HEK293 (cell line): Measurements from ENCODE around the gene NSUN6.

Experiments
- CTCF ChIP-seq: fragments of 450-650 bp; formaldehyde crosslinking; IDR thresholded peaks from 2 replicates; pipeline ENCODE4 v1.5.1; 2016; ENCODE audit warnings: missing biosample characterization, missing genetic modification characterization
- INSM2 ChIP-seq: fragments of 450-650 bp; formaldehyde crosslinking; IDR thresholded peaks from 2 replicates; pipeline ENCODE4 v1.5.1; 2016; ENCODE audit warnings: missing biosample characterization, missing genetic modification characterization
- MEIS1 ChIP-seq: sonication (generic); formaldehyde crosslinking; IDR thresholded peaks from 2 replicates; pipeline ENCODE4 v1.8.1; 2022; ENCODE audit warnings: missing genetic modification reagents, mild to moderate bottlenecking, borderline replicate concordance
- OSR2 ChIP-seq: fragments of 450-650 bp; formaldehyde crosslinking; IDR thresholded peaks from 2 replicates; pipeline ENCODE4 v1.5.1; 2016; ENCODE audit warnings: missing biosample characterization, missing genetic modification characterization
- RBAK ChIP-seq: fragments of 450-650 bp; formaldehyde crosslinking; IDR thresholded peaks from 2 replicates; pipeline ENCODE4 v1.5.1; 2016; ENCODE audit warnings: missing biosample characterization, missing genetic modification characterization
- SETDB1 ChIP-seq: IDR thresholded peaks from one replicate; pipeline ENCODE4 v1.6.1; 2017; ENCODE audit warnings: mild to moderate bottlenecking, low read length, moderate library complexity, mixed read lengths; ENCODE audit not compliant: insufficient read length
- ZFP37 ChIP-seq: fragments of 450-650 bp; formaldehyde crosslinking; IDR thresholded peaks from 2 replicates; pipeline ENCODE4 v1.5.1; 2016; ENCODE audit warnings: missing biosample characterization, missing genetic modification characterization
- ZFP41 ChIP-seq: fragments of 450-650 bp; formaldehyde crosslinking; IDR thresholded peaks from 2 replicates; pipeline ENCODE4 v1.5.1; 2016; ENCODE audit warnings: missing biosample characterization, missing genetic modification characterization, borderline replicate concordance
- ZNF133 ChIP-seq: fragments of 450-650 bp; formaldehyde crosslinking; IDR thresholded peaks from 2 replicates; pipeline ENCODE4 v1.5.1; 2016; ENCODE audit warnings: missing biosample characterization, missing genetic modification characterization
- ZNF18 ChIP-seq: fragments of 450-650 bp; formaldehyde crosslinking; IDR thresholded peaks from 2 replicates; pipeline ENCODE4 v1.5.1; 2016; ENCODE audit warnings: missing biosample characterization, missing genetic modification characterization
- ZNF211 ChIP-seq: fragments of 450-650 bp; formaldehyde crosslinking; IDR thresholded peaks from 2 replicates; pipeline ENCODE4 v1.5.1; 2016; ENCODE audit warnings: low read depth, missing biosample characterization, missing genetic modification characterization
- ZNF292 ChIP-seq: fragments of 450-650 bp; formaldehyde crosslinking; IDR thresholded peaks from 2 replicates; pipeline ENCODE4 v1.5.1; 2016; ENCODE audit warnings: low read depth, missing biosample characterization, missing genetic modification characterization, borderline replicate concordance
- ZNF324 ChIP-seq: fragments of 450-650 bp; formaldehyde crosslinking; IDR thresholded peaks from 2 replicates; pipeline ENCODE4 v1.5.1; 2016; ENCODE audit warnings: missing biosample characterization, missing genetic modification characterization
- ZNF341 ChIP-seq: fragments of 450-650 bp; formaldehyde crosslinking; IDR thresholded peaks from 2 replicates; pipeline ENCODE4; 2016; ENCODE audit warnings: low read depth, missing biosample characterization, missing genetic modification characterization
- ZNF354C ChIP-seq: fragments of 450-650 bp; formaldehyde crosslinking; IDR thresholded peaks from 2 replicates; pipeline ENCODE4 v1.5.1; 2016; ENCODE audit warnings: missing biosample characterization, missing genetic modification characterization, low read depth, borderline replicate concordance
- ZNF391 ChIP-seq: fragments of 450-650 bp; formaldehyde crosslinking; IDR thresholded peaks from 2 replicates; pipeline ENCODE4 v1.5.1; 2016; ENCODE audit warnings: low read depth, missing biosample characterization, missing genetic modification characterization, borderline replicate concordance
- ZNF404 ChIP-seq: fragments of 450-650 bp; formaldehyde crosslinking; IDR thresholded peaks from 2 replicates; pipeline ENCODE4 v1.5.1; 2017; ENCODE audit warnings: missing biosample characterization, missing genetic modification characterization
- ZNF423 ChIP-seq: fragments of 450-650 bp; formaldehyde crosslinking; IDR thresholded peaks from 2 replicates; pipeline ENCODE4 v1.5.1; 2016; ENCODE audit warnings: missing biosample characterization, missing genetic modification characterization
- ZNF473 ChIP-seq: fragments of 450-650 bp; formaldehyde crosslinking; IDR thresholded peaks from 2 replicates; pipeline ENCODE4 v1.5.1; 2017; ENCODE audit warnings: missing biosample characterization, missing genetic modification characterization
- ZNF518A ChIP-seq: fragments of 450-650 bp; formaldehyde crosslinking; conservative IDR thresholded peaks from 2 replicates; pipeline ENCODE4 v1.5.1; 2016; ENCODE audit warnings: low read depth, missing biosample characterization, missing genetic modification characterization
- ZNF768 ChIP-seq: fragments of 450-650 bp; formaldehyde crosslinking; IDR thresholded peaks from 2 replicates; pipeline ENCODE4 v1.5.1; 2018; ENCODE audit warnings: missing biosample characterization, mild to moderate bottlenecking, missing genetic modification characterization
- ZSCAN18 ChIP-seq: fragments of 450-650 bp; formaldehyde crosslinking; IDR thresholded peaks from 2 replicates; pipeline ENCODE4 v1.5.1; 2016; ENCODE audit warnings: missing biosample characterization, missing genetic modification characterization
- TF ChIP-seq, protein P1 (sequence below): fragments of 450-650 bp; formaldehyde crosslinking; IDR thresholded peaks from 2 replicates; pipeline ENCODE4 v1.5.1; 2017; ENCODE audit warnings: missing biosample characterization, missing genetic modification characterization
- TF ChIP-seq, protein P2 (sequence below): fragments of 450-650 bp; formaldehyde crosslinking; IDR thresholded peaks from 2 replicates; pipeline ENCODE4 v1.5.1; 2017; ENCODE audit warnings: missing biosample characterization, missing genetic modification characterization

Gene NSUN6

DNA sequence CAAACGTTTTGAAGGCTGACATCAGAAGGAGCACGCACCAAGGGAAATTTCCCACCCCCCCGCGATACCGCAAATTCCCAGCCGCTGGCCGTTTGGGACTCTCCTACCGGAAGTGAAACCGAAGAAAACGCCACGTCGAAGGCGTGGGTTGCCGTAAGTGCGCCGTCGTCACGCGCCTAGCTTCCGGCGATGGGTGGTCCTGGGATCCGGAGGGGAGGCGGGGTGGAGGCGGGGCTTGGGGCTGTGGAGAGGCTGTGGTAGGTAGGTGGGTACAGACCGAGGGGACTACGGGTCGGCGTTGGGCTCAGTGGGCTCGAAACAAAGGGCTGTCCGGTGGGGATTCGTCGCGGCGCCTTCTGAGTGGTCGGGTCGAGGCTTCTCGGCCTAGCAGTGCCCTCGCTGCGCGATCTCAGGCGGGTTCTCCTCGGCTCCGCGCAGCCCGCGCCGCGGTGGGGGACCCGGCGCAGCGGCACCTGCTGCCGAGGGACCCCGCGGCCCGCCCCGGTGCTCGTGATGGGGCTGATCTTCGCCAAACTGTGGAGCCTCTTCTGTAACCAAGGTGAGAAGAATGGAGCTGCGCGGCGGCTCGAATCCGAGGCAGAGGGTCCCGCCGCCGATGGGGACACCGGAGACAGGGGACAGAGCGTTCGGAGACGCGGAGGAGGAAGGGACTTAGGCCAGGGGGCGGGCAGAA, 7.9 kb upstream of the NSUN6 start, which contains the start of gene ARL5B (continued):
- no peak for TF ChIP-seq ZNF18 (tag by site-specific recombination)
- TF ChIP-seq, protein P1, sequence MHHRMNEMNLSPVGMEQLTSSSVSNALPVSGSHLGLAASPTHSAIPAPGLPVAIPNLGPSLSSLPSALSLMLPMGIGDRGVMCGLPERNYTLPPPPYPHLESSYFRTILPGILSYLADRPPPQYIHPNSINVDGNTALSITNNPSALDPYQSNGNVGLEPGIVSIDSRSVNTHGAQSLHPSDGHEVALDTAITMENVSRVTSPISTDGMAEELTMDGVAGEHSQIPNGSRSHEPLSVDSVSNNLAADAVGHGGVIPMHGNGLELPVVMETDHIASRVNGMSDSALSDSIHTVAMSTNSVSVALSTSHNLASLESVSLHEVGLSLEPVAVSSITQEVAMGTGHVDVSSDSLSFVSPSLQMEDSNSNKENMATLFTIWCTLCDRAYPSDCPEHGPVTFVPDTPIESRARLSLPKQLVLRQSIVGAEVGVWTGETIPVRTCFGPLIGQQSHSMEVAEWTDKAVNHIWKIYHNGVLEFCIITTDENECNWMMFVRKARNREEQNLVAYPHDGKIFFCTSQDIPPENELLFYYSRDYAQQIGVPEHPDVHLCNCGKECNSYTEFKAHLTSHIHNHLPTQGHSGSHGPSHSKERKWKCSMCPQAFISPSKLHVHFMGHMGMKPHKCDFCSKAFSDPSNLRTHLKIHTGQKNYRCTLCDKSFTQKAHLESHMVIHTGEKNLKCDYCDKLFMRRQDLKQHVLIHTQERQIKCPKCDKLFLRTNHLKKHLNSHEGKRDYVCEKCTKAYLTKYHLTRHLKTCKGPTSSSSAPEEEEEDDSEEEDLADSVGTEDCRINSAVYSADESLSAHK (tag by site-specific recombination) = peak; percentile 30; the same call in 1 of the 2 replicates
- no peak for TF ChIP-seq CTCF (tag by site-specific recombination)
- no peak for TF ChIP-seq ZNF133 (tag by site-specific recombination)
- TF ChIP-seq MEIS1 (CRISPR knock-in tag) = no peak
- TF ChIP-seq ZNF768 (tag by site-specific recombination) = no peak
- peak; percentile 71; the same call in 1 of the 2 replicates for TF ChIP-seq ZFP37 (tag by site-specific recombination)
- no peak for TF ChIP-seq ZNF341 (tag by site-specific recombination)
- no peak for TF ChIP-seq ZNF391 (tag by site-specific recombination)
- no peak for TF ChIP-seq SETDB1
- TF ChIP-seq ZSCAN18 (tag by site-specific recombination) = no peak
- no peak for TF ChIP-seq ZNF292
- no peak for TF ChIP-seq RBAK (tag by site-specific recombination)
- no peak for TF ChIP-seq ZNF211 (tag by site-specific recombination)
- no peak for TF ChIP-seq ZNF404 (tag by site-specific recombination)
- TF ChIP-seq ZNF354C = no peak
- 0 out of 2 replicates have a peak, but pooled peaks have one; percentile 10 for TF ChIP-seq OSR2 (tag by site-specific recombination)
- no peak for TF ChIP-seq ZFP41 (tag by site-specific recombination)
- no peak for TF ChIP-seq INSM2 (tag by site-specific recombination)
- no peak for TF ChIP-seq ZNF324 (tag by site-specific recombination)
- no peak for TF ChIP-seq ZNF423
- TF ChIP-seq ZNF518A = peak; percentile 93
- no peak for TF ChIP-seq ZNF473 (tag by site-specific recombination)
- TF ChIP-seq, protein P2, sequence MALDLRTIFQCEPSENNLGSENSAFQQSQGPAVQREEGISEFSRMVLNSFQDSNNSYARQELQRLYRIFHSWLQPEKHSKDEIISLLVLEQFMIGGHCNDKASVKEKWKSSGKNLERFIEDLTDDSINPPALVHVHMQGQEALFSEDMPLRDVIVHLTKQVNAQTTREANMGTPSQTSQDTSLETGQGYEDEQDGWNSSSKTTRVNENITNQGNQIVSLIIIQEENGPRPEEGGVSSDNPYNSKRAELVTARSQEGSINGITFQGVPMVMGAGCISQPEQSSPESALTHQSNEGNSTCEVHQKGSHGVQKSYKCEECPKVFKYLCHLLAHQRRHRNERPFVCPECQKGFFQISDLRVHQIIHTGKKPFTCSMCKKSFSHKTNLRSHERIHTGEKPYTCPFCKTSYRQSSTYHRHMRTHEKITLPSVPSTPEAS (tag by site-specific recombination) = no peak
